Body of pancreas (tissue), 4 donors: ENCODE data around the gene LETMD1.

Experiments
- POLR2A ChIP-seq, 3 donors: fragments of 450-650 bp; IDR thresholded peaks; one replicate each; pipeline ENCODE4 v1.6.1; 2016; ENCODE audit warnings: antibody characterized with exemption in 3 of 3, mild to moderate bottlenecking in 2 of 3
- TF ChIP-seq, protein P1 (sequence below), 7 experiments: fragments of 450-650 bp in 4 of 7; fragments of 200-600 bp in 3 of 7; sonication (generic) in 3 of 7; IDR thresholded peaks; one replicate each; pipeline ENCODE4 v1.5.1; 2016 to 2019; ENCODE audit warnings: antibody characterized with exemption in 7 of 7

DNA sequence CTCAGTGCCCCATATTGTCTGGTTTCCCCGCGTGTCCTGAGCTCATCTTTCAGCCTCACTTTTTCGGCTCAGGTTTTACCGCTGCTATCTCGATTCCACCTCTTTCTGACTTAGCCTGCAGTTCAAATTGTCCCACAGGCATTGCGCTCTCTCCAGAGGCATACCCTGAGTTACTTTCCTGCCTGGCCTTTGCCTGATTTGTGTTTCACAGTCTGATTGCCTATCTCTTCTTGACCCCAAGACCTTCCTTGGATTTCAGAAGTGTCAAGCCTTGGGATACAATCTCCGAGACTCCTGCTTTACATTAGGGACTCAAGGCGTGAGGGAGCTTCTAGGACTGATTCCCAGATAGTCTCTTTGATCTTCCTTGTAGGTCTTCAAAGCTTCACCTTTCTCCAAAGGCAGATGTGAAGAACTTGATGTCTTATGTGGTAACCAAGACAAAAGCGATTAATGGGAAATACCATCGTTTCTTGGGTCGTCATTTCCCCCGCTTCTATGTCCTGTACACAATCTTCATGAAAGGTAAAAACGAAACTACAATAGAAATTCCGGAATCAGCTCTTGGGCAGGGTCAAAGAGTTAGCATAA lies 629 bp downstream of the LETMD1 start:
- TF ChIP-seq, protein P1, sequence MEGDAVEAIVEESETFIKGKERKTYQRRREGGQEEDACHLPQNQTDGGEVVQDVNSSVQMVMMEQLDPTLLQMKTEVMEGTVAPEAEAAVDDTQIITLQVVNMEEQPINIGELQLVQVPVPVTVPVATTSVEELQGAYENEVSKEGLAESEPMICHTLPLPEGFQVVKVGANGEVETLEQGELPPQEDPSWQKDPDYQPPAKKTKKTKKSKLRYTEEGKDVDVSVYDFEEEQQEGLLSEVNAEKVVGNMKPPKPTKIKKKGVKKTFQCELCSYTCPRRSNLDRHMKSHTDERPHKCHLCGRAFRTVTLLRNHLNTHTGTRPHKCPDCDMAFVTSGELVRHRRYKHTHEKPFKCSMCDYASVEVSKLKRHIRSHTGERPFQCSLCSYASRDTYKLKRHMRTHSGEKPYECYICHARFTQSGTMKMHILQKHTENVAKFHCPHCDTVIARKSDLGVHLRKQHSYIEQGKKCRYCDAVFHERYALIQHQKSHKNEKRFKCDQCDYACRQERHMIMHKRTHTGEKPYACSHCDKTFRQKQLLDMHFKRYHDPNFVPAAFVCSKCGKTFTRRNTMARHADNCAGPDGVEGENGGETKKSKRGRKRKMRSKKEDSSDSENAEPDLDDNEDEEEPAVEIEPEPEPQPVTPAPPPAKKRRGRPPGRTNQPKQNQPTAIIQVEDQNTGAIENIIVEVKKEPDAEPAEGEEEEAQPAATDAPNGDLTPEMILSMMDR (IDR thresholded peaks at IDR 0.05): no peak
- TF ChIP-seq POLR2A (IDR thresholded peaks at IDR 0.05): no peak
